ENCODE results near the gene TNNI3. TPM values are rescaled to one million over a fixed set of nuclear protein-coding genes. Genes with fewer than 3 reads are reported as not detected.

The TNNI3 gene
- total and polyA plus RNA-seq, 2 donors (not counting 3 experiments of a cell fraction or from before 2014, with no cell fraction given), result not detected

- TF ChIP-seq JUN (IDR thresholded peaks at IDR 0.05; ENCODE audit: borderline replicate concordance, insufficient read depth, insufficient read length, low read depth) (no peak), EZH2 (IDR thresholded peaks at IDR 0.05; ENCODE audit: borderline replicate concordance, low read depth, low read length, severe bottlenecking) (no peak), POLR2A (IDR thresholded peaks at IDR 0.05; ENCODE audit: low read depth, low read length) (no peak), POLR2AphosphoS5 (IDR thresholded peaks at IDR 0.05; ENCODE audit: insufficient read depth, low read depth, low read length) (no peak), FOS (IDR thresholded peaks at IDR 0.05; ENCODE audit: borderline replicate concordance, insufficient read depth, low read length) (no peak), MYC (IDR thresholded peaks at IDR 0.05; ENCODE audit: low read depth, low read length) (no peak), GATA2 (IDR thresholded peaks at IDR 0.05; ENCODE audit: insufficient read depth, insufficient read length, low read depth, low read length) (no peak)
- TF ChIP-seq, protein P1, sequence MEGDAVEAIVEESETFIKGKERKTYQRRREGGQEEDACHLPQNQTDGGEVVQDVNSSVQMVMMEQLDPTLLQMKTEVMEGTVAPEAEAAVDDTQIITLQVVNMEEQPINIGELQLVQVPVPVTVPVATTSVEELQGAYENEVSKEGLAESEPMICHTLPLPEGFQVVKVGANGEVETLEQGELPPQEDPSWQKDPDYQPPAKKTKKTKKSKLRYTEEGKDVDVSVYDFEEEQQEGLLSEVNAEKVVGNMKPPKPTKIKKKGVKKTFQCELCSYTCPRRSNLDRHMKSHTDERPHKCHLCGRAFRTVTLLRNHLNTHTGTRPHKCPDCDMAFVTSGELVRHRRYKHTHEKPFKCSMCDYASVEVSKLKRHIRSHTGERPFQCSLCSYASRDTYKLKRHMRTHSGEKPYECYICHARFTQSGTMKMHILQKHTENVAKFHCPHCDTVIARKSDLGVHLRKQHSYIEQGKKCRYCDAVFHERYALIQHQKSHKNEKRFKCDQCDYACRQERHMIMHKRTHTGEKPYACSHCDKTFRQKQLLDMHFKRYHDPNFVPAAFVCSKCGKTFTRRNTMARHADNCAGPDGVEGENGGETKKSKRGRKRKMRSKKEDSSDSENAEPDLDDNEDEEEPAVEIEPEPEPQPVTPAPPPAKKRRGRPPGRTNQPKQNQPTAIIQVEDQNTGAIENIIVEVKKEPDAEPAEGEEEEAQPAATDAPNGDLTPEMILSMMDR (IDR thresholded peaks at IDR 0.05; ENCODE audit: extremely low read depth in 1 of 2, insufficient read depth in 1 of 2, low read depth in 1 of 2, low read length in 2 of 2), result no peak
- TF ChIP-seq, protein P2, sequence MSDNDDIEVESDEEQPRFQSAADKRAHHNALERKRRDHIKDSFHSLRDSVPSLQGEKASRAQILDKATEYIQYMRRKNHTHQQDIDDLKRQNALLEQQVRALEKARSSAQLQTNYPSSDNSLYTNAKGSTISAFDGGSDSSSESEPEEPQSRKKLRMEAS (IDR thresholded peaks at IDR 0.05; ENCODE audit: insufficient read depth, insufficient read length), result no peak
- no peak overlapping the region for H3K4me3 ChIP-seq (replicated peaks in 1 of 3; ENCODE audit: insufficient read depth in 1 of 3, low read depth in 1 of 3, low read length in 3 of 3)
- dilution Hi-C loops (cut with MboI; ENCODE audit: extremely low pct_ligation_motif_present, low sequenced_read_pairs) (no loop called here), intact Hi-C loops (cut with micrococcal nuclease) (no loop called here)
- H3K9me1 ChIP-seq (replicated peaks; ENCODE audit: control insufficient read depth, extremely low read depth, insufficient read depth, low read length), result no peaks in the 10 kb centered on the region
- BruUV-seq (replicated peaks), result no TSS peak
- H3K36me3 ChIP-seq (ENCODE audit: control insufficient read depth in 2 of 2, extremely low read depth in 1 of 2, insufficient read depth in 2 of 2, low read length in 2 of 2), result peaks cover 6 to 11% of the 10 kb centered on the region in 2 experiments
- H3K27me3 ChIP-seq (ENCODE audit: control insufficient read depth in 2 of 2, insufficient read depth in 2 of 2, low read length in 2 of 2), result no peaks in the 10 kb centered on the region
- no peaks in the 10 kb centered on the region for H3K4me1 ChIP-seq (ENCODE audit: control insufficient read depth, extremely low read depth, insufficient read depth, low read length)
- H3K4me2 ChIP-seq (ENCODE audit: insufficient read depth, low read length), result no peak overlapping the region
- DNase-seq (ENCODE audit: low read depth, low spot score) (no peak), FAIRE-seq (no peak)
- no peak overlapping the region for H2AFZ ChIP-seq (ENCODE audit: low read depth, low read length)
- H4K20me1 ChIP-seq (replicated peaks; ENCODE audit: control insufficient read depth, extremely low read depth, insufficient read depth, low read length), result no peaks in the 10 kb centered on the region
- ChIA-PET CTCF (interaction anchor here (1.4 to 2.9 kb wide), 3 partner anchors 9 to 36 kb away, joined by 3 to 12 read pairs (median 3); no protein-coding TSS in a partner anchor), POLR2A (no interaction called here)
- H3K27ac ChIP-seq (ENCODE audit: insufficient read depth, low read depth, low read length), result no peak overlapping the region
- no peaks in the 10 kb centered on the region for H3K9me3 ChIP-seq (replicated peaks; ENCODE audit: control insufficient read depth, insufficient read depth, low read length)
- no peak overlapping the region for H3K9ac ChIP-seq (replicated peaks; ENCODE audit: extremely low read depth, insufficient read depth, low read length)
- H3K79me2 ChIP-seq (ENCODE audit: control insufficient read depth, insufficient read depth, low read length), result peaks cover 11% of the 10 kb centered on the region
Observed at GRCh38 chr19:55105237-55105636, 52.3 kb downstream of the TNNI3 start.
